CD4-positive, alpha-beta T cell (primary cell): ENCODE data around the gene PLXDC1. TPM values are rescaled to one million over a fixed set of nuclear protein-coding genes. Genes with fewer than 3 reads are reported as not detected.
"Not testable (repeated sequence)": the region's sequence is repeated elsewhere in the genome, so short reads cannot be mapped to it uniquely, and the experiment has no call there.

Experiments
- ATAC-seq: fragments of 200-7000 bp; cut with Tn5 transposase; one replicate; pipeline ENCODE4 v1.10.0; 2022; ENCODE audit warnings: mild to moderate bottlenecking; ENCODE audit not compliant: poor library complexity
- CTCF ChIA-PET: fragments of 350-600 bp; sonication (Branson Sonifier 250); formaldehyde crosslinking; loops from one replicate; lab custom pipeline; 2021; ENCODE audit warnings: antibody characterized with exemption, inconsistent platforms; lab: Charles Lee
- POLR2A ChIA-PET: fragments of 350-600 bp; sonication (Branson Sonifier 250); formaldehyde crosslinking; loops from one replicate; lab custom pipeline; 2021; ENCODE audit warnings: antibody characterized with exemption, inconsistent platforms; lab: Charles Lee
- DNase-seq, 14 experiments: peaks; one replicate each; pipeline ENCODE4 v3.0.0-alpha.2; 2013 to 2020; ENCODE audit warnings: mixed read lengths in 2 of 14
- H3K27ac ChIP-seq, 2 donors: one replicate each; pipeline versions ENCODE4 v1.5.1 to v1.7.0; 2013; ENCODE audit warnings: low read length in 2 of 2, low read depth in 1 of 2, mild to moderate bottlenecking in 1 of 2
- H3K27me3 ChIP-seq, 2 experiments: 1 replicate in 1 of 2; 2 replicates in 1 of 2; pipeline versions ENCODE4 v1.6.1 to v1.7.0; 2013; ENCODE audit warnings: low read length in 2 of 2, control low read depth in 1 of 2, mild to moderate bottlenecking in 1 of 2, moderate library complexity in 1 of 2; ENCODE audit not compliant: insufficient read depth in 2 of 2, control insufficient read depth in 1 of 2
- H3K36me3 ChIP-seq: one replicate; pipeline ENCODE4 v1.6.1; 2013; ENCODE audit warnings: low read length, control low read depth; ENCODE audit not compliant: insufficient read depth
- H3K4me1 ChIP-seq: one replicate; pipeline ENCODE4 v1.6.1; 2013; ENCODE audit warnings: low read length, control low read depth; ENCODE audit not compliant: insufficient read depth
- H3K4me3 ChIP-seq: one replicate; pipeline ENCODE4 v1.5.1; 2013; ENCODE audit warnings: mild to moderate bottlenecking, low read length, moderate library complexity
- H3K9me3 ChIP-seq, 2 experiments: 1 replicate in 1 of 2; 2 replicates in 1 of 2; pipeline versions ENCODE4 v1.6.1 to v1.7.0; 2013; ENCODE audit warnings: low read length in 2 of 2, mild to moderate bottlenecking in 2 of 2, control low read depth in 1 of 2, moderate library complexity in 1 of 2; ENCODE audit not compliant: control insufficient read depth in 1 of 2, insufficient read depth in 1 of 2
- H3K27ac Mint-ChIP-seq: one replicate; pipeline ENCODE4 v1.8.0; 2020; ENCODE audit warnings: mixed read lengths
- H3K27me3 Mint-ChIP-seq: one replicate; pipeline ENCODE4 v1.8.0; 2021; ENCODE audit warnings: mixed read lengths
- H3K36me3 Mint-ChIP-seq: one replicate; pipeline ENCODE4 v1.8.0; 2021; ENCODE audit warnings: low read depth, mixed read lengths
- H3K4me1 Mint-ChIP-seq: one replicate; pipeline ENCODE4 v1.8.0; 2021; ENCODE audit warnings: low read depth, mixed read lengths
- H3K4me3 Mint-ChIP-seq: one replicate; pipeline ENCODE4 v1.8.0; 2020; ENCODE audit warnings: mild to moderate bottlenecking, mixed read lengths
- H3K9me3 Mint-ChIP-seq: one replicate; pipeline ENCODE4 v1.8.0; 2020; ENCODE audit warnings: mixed read lengths
- CTCF ChIP-seq: fragments of 200-600 bp; IDR thresholded peaks from one replicate; pipeline ENCODE4 v1.8.0; 2022; ENCODE audit warnings: antibody characterized with exemption, mild to moderate bottlenecking
- intact Hi-C, 2 experiments: fragments of 100-400 bp; cut with DNase I in 1 of 2; cut with micrococcal nuclease in 1 of 2; formaldehyde crosslinking; loops; one replicate each; pipeline versions ENCODE4 v1.15.1 to v1.9.0; 2023 to 2025; cut with DNase I, micrococcal nuclease
- total RNA-seq, 174 experiments: library from RNA in 2 of 174; stranded (reverse) in 2 of 174; gene quantifications; one replicate each; pipeline ENCODE4 v1.2.3 and lab custom pipeline; 2021 to 2026

Gene PLXDC1
- total RNA-seq, 2 experiments from 2014 or later: 66.7 to 67.6 TPM

GRCh38 chr17:39057701-39058206 lies 93.7 kb downstream of the PLXDC1 start:
- ATAC-seq (no peak), DNase-seq (no peak)
- H3K36me3 ChIP-seq: no peaks in the 10 kb centered on the region
- intact Hi-C loops: loop anchor here (5.0 kb wide), 2 partner anchors 40 to 190 kb away; no protein-coding TSS in a partner anchor
- peak overlapping the region; percentile 60 for H3K4me3 Mint-ChIP-seq
- no peak overlapping the region for H3K27ac ChIP-seq
- no peaks in the 10 kb centered on the region for H3K27me3 Mint-ChIP-seq
- no peak for TF ChIP-seq CTCF
- no peaks in the 10 kb centered on the region for H3K9me3 Mint-ChIP-seq
- peak overlapping the region; percentile 81 for H3K27ac Mint-ChIP-seq
- no peak overlapping the region for H3K4me3 ChIP-seq
- H3K27me3 ChIP-seq: no peaks in the 10 kb centered on the region
- ChIA-PET CTCF (interaction anchor here (1.0 kb wide), 2 partner anchors 96 to 107 kb away, joined by 3 to 4 read pairs; no protein-coding TSS in a partner anchor), POLR2A (interaction anchor here (1.4 to 2.9 kb wide), 4 partner anchors 57 to 107 kb away, joined by 3 to 15 read pairs (median 6); no protein-coding TSS in a partner anchor)
- peaks cover 12% of the 10 kb centered on the region for H3K4me1 ChIP-seq
- no peaks in the 10 kb centered on the region for H3K9me3 ChIP-seq
- H3K4me1 Mint-ChIP-seq: peaks cover 14% of the 10 kb centered on the region
- H3K36me3 Mint-ChIP-seq: no peaks in the 10 kb centered on the region

GRCh38 chr17:39054111-39054645 lies 97.3 kb downstream of the PLXDC1 start:
- Mint-ChIP-seq H3K27me3 (no peaks in the 10 kb centered on the region), H3K36me3 (no peaks in the 10 kb centered on the region), H3K27ac (no peak overlapping the region), H3K9me3 (no peaks in the 10 kb centered on the region), H3K4me3 (no peak overlapping the region), H3K4me1 (peaks cover 10% of the 10 kb centered on the region)
- H3K36me3 ChIP-seq: no peaks in the 10 kb centered on the region
- intact Hi-C loops: no loop called here
- no peak for DNase-seq
- no peak overlapping the region for H3K27ac ChIP-seq
- ATAC-seq: no peak
- no peaks in the 10 kb centered on the region for H3K9me3 ChIP-seq
- H3K27me3 ChIP-seq: peaks cover 0 to 3% of the 10 kb centered on the region in 2 experiments
- ChIA-PET POLR2A (no interaction called here), CTCF (no interaction called here)
- peaks cover 12% of the 10 kb centered on the region for H3K4me1 ChIP-seq
- TF ChIP-seq CTCF: no peak
- no peak overlapping the region for H3K4me3 ChIP-seq

GRCh38 chr17:39052423-39052822 lies 99.0 kb downstream of the PLXDC1 start:
- intact Hi-C loops, H3K27ac ChIP-seq, H3K4me3 Mint-ChIP-seq, DNase-seq, H3K4me1 ChIP-seq, H3K27me3 Mint-ChIP-seq, H3K36me3 Mint-ChIP-seq, ATAC-seq, H3K27me3 ChIP-seq, POLR2A ChIA-PET, H3K4me3 ChIP-seq, H3K9me3 Mint-ChIP-seq, H3K36me3 ChIP-seq, CTCF ChIA-PET, H3K27ac Mint-ChIP-seq: not testable (repeated sequence)
- H3K9me3 ChIP-seq: peaks cover 10 to 13% of the 10 kb centered on the region in 2 experiments
- H3K4me1 Mint-ChIP-seq: peaks cover 10% of the 10 kb centered on the region
